BJ (cell line): Measurements from ENCODE around the gene ZNF829. TPM values are rescaled to one million over a fixed set of nuclear protein-coding genes. Genes with fewer than 3 reads are reported as not detected.
A peak's percentile ranks its signal among the peaks of the same experiment; 100 is the strongest.

Source experiments
- CTCF ChIA-PET: fragments of 350-600 bp; formaldehyde crosslinking; extraction: SDS; loops from one replicate; lab custom pipeline; 2021; ENCODE audit warnings: antibody characterized with exemption, inconsistent platforms; lab: Yijun Ruan, JAX
- POLR2A ChIA-PET: fragments of 300-600 bp; sonication (Branson Sonifier 250); formaldehyde crosslinking; extraction: SDS; loops from one replicate; lab custom pipeline; 2021; ENCODE audit warnings: antibody characterized with exemption; lab: Charles Lee
- DNase-seq: peaks from one replicate; pipeline ENCODE4 v3.0.0-alpha.2; 2011; ENCODE audit warnings: low read depth
- H3K27me3 ChIP-seq: 2 replicates; pipeline ENCODE4 v1.6.0; 2011; ENCODE audit warnings: low read length; ENCODE audit not compliant: control insufficient read depth, insufficient read depth
- H3K36me3 ChIP-seq: 2 replicates; pipeline ENCODE4 v1.5.1; 2011; ENCODE audit warnings: low read length; ENCODE audit not compliant: control insufficient read depth, insufficient read depth
- H3K4me3 ChIP-seq: 2 replicates; pipeline ENCODE4 v1.5.1; 2011; ENCODE audit warnings: low read depth, mild to moderate bottlenecking, control low read depth, low read length
- polyA minus RNA-seq: library from RNA; depleted of rRNA, polyadenylated mRNA; stranded (reverse); fragments of >200 nt; gene quantifications from 2 replicates; pipeline ENCODE4 v1.2.3, GENCODE V29; 2011; rRNA and poly(A)+ RNA removed
- polyA plus RNA-seq: library from polyadenylated mRNA; depleted of rRNA; stranded (reverse); fragments of >200 nt; gene quantifications from 2 replicates; pipeline ENCODE4 v1.2.3, GENCODE V29; 2011; rRNA removed
- TF ChIP-seq, protein P1 (sequence below): IDR thresholded peaks from 2 replicates; pipeline ENCODE4 v1.5.1; 2011; ENCODE audit warnings: low read depth, mild to moderate bottlenecking, control low read depth, inconsistent platforms, low read length, moderate library complexity; ENCODE audit not compliant: insufficient read depth

The ZNF829 gene
- polyA plus RNA-seq: 1.2 and 1.5 TPM in 2 replicates
- polyA minus RNA-seq: 1.4 and 1.7 TPM in 2 replicates

DNA sequence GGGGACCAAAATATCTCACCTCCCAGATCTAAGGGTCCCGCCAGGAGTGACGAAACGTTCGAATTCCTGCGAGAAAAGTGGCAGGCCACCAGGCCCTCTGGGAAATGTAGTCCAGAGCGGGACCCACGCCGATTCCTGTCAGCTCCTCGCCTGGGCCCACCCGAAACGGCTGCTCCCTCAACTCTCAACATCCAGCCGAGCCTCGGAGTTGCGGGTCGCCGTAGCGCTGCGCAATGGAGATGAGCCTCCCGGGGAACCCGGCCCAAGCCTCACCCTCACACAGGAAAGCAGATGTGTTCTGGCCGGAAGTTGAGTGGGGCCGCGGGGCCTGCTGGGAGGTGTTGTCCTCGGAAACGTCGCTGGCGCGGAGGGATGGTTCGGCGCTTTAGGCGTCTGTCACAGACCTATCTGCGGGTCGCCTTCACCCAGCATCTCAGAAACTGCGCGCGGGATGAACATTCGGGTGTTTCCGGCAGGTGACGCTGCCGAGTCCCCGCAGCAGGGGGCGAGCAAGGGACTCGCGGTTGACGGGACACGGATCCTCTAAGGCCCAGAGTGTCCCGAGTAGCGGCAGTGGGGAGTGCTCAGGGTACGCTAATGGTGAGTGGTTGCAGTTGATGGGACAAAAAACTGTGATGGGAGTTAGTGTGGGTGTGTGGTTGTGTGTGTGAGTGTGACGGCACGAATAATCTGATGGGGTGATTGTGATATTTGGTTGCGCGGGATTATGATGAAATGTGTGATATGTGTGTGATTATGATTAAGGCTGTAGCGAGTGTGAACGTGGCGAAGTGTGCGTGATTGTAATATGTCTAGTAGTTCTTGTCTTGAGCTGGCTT lies at the start of gene ZNF829, which contains the start of gene ZNF568:
Gene ZNF829, minus strand, starts transcription at position 300 of the 839 bp plus-strand sequence. CDS start 1,124 bp downstream, outside the sequence.
Gene ZNF568, plus strand, starts transcription at position 341 of the 839 bp plus-strand sequence. CDS start 6,439 bp downstream, outside the sequence.
- TF ChIP-seq, protein P1, sequence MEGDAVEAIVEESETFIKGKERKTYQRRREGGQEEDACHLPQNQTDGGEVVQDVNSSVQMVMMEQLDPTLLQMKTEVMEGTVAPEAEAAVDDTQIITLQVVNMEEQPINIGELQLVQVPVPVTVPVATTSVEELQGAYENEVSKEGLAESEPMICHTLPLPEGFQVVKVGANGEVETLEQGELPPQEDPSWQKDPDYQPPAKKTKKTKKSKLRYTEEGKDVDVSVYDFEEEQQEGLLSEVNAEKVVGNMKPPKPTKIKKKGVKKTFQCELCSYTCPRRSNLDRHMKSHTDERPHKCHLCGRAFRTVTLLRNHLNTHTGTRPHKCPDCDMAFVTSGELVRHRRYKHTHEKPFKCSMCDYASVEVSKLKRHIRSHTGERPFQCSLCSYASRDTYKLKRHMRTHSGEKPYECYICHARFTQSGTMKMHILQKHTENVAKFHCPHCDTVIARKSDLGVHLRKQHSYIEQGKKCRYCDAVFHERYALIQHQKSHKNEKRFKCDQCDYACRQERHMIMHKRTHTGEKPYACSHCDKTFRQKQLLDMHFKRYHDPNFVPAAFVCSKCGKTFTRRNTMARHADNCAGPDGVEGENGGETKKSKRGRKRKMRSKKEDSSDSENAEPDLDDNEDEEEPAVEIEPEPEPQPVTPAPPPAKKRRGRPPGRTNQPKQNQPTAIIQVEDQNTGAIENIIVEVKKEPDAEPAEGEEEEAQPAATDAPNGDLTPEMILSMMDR: peak; percentile 81
- Histone ChIP-seq H3K4me3 (peak within 1 kb of the TSS; percentile 85), H3K36me3 (0 out of 2 replicates have a peak, but pooled peaks cover 2% of the 10 kb centered on the region), H3K27me3 (no peaks in the 10 kb centered on the region)
- POLR2A ChIA-PET: no interaction called here
- peak; percentile 52 for DNase-seq
- CTCF ChIA-PET: interaction anchor here (0.6 to 1.0 kb wide), 3 partner anchors 10 to 249 kb away, joined by 3 read pairs; no protein-coding TSS in a partner anchor

DNA sequence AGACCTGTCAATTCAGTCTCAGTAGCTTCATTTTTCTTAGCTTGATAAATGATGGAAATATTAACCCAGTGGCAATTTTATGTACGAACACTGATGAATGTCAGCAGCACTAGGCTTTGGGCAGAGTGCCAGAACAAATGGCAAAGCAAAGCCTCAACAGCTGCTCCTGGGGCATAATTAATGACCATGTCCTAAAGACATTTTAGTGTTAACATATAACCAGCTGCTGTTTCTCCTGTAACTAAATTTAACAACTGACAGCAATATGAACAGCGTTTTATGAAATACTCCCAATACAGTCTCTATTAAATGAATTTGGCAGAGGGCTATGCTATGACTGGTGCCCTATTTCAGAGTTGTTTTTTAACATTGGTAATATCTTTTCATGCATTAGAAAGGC lies 47.2 kb upstream of the ZNF829 start:
- Histone ChIP-seq H3K27me3 (no peaks in the 10 kb centered on the region), H3K36me3 (no peaks in the 10 kb centered on the region), H3K4me3 (no peak overlapping the region)
- ChIA-PET POLR2A (no interaction called here), CTCF (interaction anchor here (1.5 kb wide), 1 partner anchor 10 kb away, joined by 4 read pairs; no protein-coding TSS in a partner anchor)
- TF ChIP-seq, protein P1: no peak
- DNase-seq: no peak

DNA sequence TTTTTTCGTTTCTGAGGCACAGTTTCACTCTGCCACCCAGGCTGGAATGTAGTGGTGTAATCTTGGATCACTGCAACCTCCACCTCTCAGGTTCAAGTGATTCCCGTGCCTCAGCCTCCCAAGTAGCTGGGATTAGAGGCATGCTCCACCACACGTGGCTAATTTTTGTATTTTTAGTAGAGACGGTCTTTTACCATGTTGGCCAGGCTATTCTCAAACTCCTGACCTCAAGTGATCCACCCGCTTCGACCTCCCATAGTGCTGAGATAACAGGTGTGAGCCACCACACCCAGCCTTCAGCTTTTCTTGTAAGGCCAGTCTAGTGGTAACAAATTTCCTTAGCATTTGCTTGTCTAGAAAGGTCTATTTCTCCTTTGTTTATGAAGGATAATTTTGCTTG lies 46.3 kb upstream of the ZNF829 start:
- TF ChIP-seq, protein P1: no peak
- DNase-seq: no peak
- Histone ChIP-seq H3K36me3 (no peaks in the 10 kb centered on the region), H3K27me3 (no peaks in the 10 kb centered on the region), H3K4me3 (no peak overlapping the region)
- CTCF ChIA-PET: no interaction called here
- POLR2A ChIA-PET: no interaction called here

DNA sequence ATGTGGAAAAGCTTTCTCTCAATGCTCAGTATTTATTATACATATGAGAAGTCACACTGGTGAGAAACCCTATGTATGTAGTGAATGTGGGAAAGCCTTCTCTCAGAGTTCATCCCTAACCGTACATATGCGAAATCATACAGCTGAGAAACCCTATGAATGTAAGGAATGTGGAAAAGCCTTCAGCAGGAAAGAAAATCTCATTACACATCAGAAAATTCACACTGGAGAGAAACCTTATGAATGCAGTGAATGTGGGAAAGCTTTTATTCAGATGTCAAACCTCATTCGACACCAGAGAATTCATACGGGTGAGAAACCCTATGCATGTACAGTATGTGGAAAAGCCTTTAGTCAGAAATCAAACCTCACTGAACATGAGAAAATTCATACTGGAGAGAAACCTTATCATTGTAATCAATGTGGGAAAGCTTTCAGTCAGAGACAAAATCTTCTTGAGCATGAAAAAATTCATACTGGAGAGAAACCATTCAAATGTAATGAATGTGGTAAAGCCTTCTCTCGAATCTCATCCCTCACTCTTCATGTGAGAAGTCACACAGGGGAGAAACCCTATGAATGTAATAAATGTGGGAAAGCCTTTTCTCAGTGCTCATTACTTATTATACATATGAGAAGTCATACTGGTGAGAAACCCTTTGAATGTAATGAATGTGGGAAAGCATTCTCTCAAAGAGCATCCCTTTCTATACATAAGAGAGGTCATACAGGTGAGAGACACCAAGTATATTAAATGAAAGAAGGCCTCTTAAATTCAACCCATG lies 34.4 kb upstream of the ZNF829 start:
- H3K36me3 ChIP-seq: peaks cover 4% of the 10 kb centered on the region; the same call in 1 of the 2 replicates
- POLR2A ChIA-PET: no interaction called here
- TF ChIP-seq, protein P1: no peak
- H3K4me3 ChIP-seq: no peak overlapping the region
- H3K27me3 ChIP-seq: no peaks in the 10 kb centered on the region
- CTCF ChIA-PET: no interaction called here
- DNase-seq: no peak

DNA sequence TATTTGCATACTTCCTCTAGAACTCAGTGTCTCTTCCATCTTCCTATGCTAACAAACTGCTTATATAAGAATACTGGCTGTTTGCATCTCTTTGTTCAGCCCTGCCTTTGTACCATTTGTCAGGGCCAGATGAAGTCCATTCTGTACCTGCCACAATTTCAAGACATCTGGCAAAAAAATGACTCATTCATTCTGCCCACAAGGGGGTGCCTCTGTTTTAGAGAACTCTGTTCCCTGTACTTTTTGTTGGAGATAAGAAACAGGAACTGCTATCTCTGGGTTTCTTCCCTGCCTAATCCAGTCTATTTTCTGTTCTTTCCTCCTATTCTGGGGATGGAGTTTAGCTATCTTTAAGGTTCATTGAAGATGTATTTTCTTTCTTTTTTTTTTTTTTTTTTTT lies 23.1 kb upstream of the ZNF829 start:
- ChIA-PET POLR2A (no interaction called here), CTCF (no interaction called here)
- TF ChIP-seq, protein P1: no peak
- no peaks in the 10 kb centered on the region for H3K27me3 ChIP-seq
- H3K4me3 ChIP-seq: no peak overlapping the region
- DNase-seq: no peak
- peaks cover 2% of the 10 kb centered on the region for H3K36me3 ChIP-seq
